ENCODE results near the gene SUPT20H. TPM values are rescaled to one million over a fixed set of nuclear protein-coding genes. Genes with fewer than 3 reads are reported as not detected.

Gene SUPT20H
- total and polyA plus RNA-seq, 2 donors (not counting 3 experiments of a cell fraction or from before 2014, with no cell fraction given) = 47.2 to 70.7 TPM

- ChIA-PET POLR2A (no interaction called here), CTCF (interaction anchor here (2.2 kb wide), 1 partner anchor 10 kb away, joined by 6 read pairs; no protein-coding TSS in a partner anchor)
- no TSS peak for BruUV-seq (replicated peaks)
- H3K4me1 ChIP-seq (ENCODE audit: control insufficient read depth, extremely low read depth, insufficient read depth, low read length) = peaks cover 21% of the 10 kb centered on the region
- TF ChIP-seq POLR2AphosphoS5 (IDR thresholded peaks at IDR 0.05; ENCODE audit: insufficient read depth, low read depth, low read length) (no peak), EZH2 (IDR thresholded peaks at IDR 0.05; ENCODE audit: borderline replicate concordance, low read depth, low read length, severe bottlenecking) (no peak), MYC (IDR thresholded peaks at IDR 0.05; ENCODE audit: low read depth, low read length) (no peak), FOS (IDR thresholded peaks at IDR 0.05; ENCODE audit: borderline replicate concordance, insufficient read depth, low read length) (no peak), MAX (IDR thresholded peaks at IDR 0.05; ENCODE audit: insufficient read depth, insufficient read length) (no peak), JUN (IDR thresholded peaks at IDR 0.05; ENCODE audit: borderline replicate concordance, insufficient read depth, insufficient read length, low read depth) (no peak), GATA2 (IDR thresholded peaks at IDR 0.05; ENCODE audit: insufficient read depth, insufficient read length, low read depth, low read length) (no peak), POLR2A (IDR thresholded peaks at IDR 0.05; ENCODE audit: low read depth, low read length) (no peak)
- TF ChIP-seq, protein P1, sequence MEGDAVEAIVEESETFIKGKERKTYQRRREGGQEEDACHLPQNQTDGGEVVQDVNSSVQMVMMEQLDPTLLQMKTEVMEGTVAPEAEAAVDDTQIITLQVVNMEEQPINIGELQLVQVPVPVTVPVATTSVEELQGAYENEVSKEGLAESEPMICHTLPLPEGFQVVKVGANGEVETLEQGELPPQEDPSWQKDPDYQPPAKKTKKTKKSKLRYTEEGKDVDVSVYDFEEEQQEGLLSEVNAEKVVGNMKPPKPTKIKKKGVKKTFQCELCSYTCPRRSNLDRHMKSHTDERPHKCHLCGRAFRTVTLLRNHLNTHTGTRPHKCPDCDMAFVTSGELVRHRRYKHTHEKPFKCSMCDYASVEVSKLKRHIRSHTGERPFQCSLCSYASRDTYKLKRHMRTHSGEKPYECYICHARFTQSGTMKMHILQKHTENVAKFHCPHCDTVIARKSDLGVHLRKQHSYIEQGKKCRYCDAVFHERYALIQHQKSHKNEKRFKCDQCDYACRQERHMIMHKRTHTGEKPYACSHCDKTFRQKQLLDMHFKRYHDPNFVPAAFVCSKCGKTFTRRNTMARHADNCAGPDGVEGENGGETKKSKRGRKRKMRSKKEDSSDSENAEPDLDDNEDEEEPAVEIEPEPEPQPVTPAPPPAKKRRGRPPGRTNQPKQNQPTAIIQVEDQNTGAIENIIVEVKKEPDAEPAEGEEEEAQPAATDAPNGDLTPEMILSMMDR (IDR thresholded peaks at IDR 0.05; ENCODE audit: extremely low read depth in 1 of 2, insufficient read depth in 1 of 2, low read depth in 1 of 2, low read length in 2 of 2) = no peak
- dilution Hi-C loops (cut with MboI; ENCODE audit: extremely low pct_ligation_motif_present, low sequenced_read_pairs) (no loop called here), intact Hi-C loops (cut with micrococcal nuclease) (loop anchor here (10.0 kb wide), 1 partner anchor 657 kb away; the partner anchor contains the start of gene SPART)
- no peak for DNase-seq (ENCODE audit: low read depth, low spot score)
- H3K27ac ChIP-seq (ENCODE audit: insufficient read depth, low read depth, low read length) = peak overlapping the region; percentile 94
- peak overlapping the region; percentile 99 for H3K9ac ChIP-seq (replicated peaks; ENCODE audit: extremely low read depth, insufficient read depth, low read length)
- no peaks in the 10 kb centered on the region for H3K9me1 ChIP-seq (replicated peaks; ENCODE audit: control insufficient read depth, extremely low read depth, insufficient read depth, low read length)
- no peaks in the 10 kb centered on the region for H3K9me3 ChIP-seq (replicated peaks; ENCODE audit: control insufficient read depth, insufficient read depth, low read length)
- no peaks in the 10 kb centered on the region for H3K27me3 ChIP-seq (ENCODE audit: control insufficient read depth in 2 of 2, insufficient read depth in 2 of 2, low read length in 2 of 2)
- no peaks in the 10 kb centered on the region for H4K20me1 ChIP-seq (replicated peaks; ENCODE audit: control insufficient read depth, extremely low read depth, insufficient read depth, low read length)
- H2AFZ ChIP-seq (ENCODE audit: low read depth, low read length) = no peak overlapping the region
- peak overlapping the region in 1 of 3 experiments; percentile 97 for H3K4me3 ChIP-seq (replicated peaks in 1 of 3; ENCODE audit: insufficient read depth in 1 of 3, low read depth in 1 of 3, low read length in 3 of 3)
- H3K79me2 ChIP-seq (ENCODE audit: control insufficient read depth, insufficient read depth, low read length) = peaks cover 38% of the 10 kb centered on the region
- H3K36me3 ChIP-seq (ENCODE audit: control insufficient read depth in 2 of 2, extremely low read depth in 1 of 2, insufficient read depth in 2 of 2, low read length in 2 of 2) = peaks cover 6 to 17% of the 10 kb centered on the region in 2 experiments
- no peak for FAIRE-seq
- H3K4me2 ChIP-seq (ENCODE audit: insufficient read depth, low read length) = peak overlapping the region; percentile 99
Measured at GRCh38 chr13:37001921-37002250, 57.6 kb downstream of the SUPT20H start.
